Ureter (tissue), 1 donor: ENCODE data around the gene FAM227B. TPM values are rescaled to one million over a fixed set of nuclear protein-coding genes. Genes with fewer than 3 reads are reported as not detected.
"Not testable (repeated sequence)": the region's sequence is repeated elsewhere in the genome, so short reads cannot be mapped to it uniquely, and the experiment has no call there.

Experiments
- DNase-seq: peaks from one replicate; pipeline ENCODE4 v3.0.0-alpha.2; 2020; ENCODE audit warnings: low spot score
- total RNA-seq: library from RNA; stranded (reverse); gene quantifications from one replicate; pipeline ENCODE4 v1.2.4, GENCODE V29; 2023
- donor health status: DM: yes; HTN: yes; CAD: no.

Gene FAM227B
- total RNA-seq, 1 donor from 2014 or later = 9.6 TPM

- DNase-seq = not testable (repeated sequence)
Observed at GRCh38 chr15:49612240-49612639, 8.4 kb downstream of the FAM227B start.

- no peak for DNase-seq
Observed at GRCh38 chr15:49610157-49610918, 10.3 kb downstream of the FAM227B start.

DNA sequence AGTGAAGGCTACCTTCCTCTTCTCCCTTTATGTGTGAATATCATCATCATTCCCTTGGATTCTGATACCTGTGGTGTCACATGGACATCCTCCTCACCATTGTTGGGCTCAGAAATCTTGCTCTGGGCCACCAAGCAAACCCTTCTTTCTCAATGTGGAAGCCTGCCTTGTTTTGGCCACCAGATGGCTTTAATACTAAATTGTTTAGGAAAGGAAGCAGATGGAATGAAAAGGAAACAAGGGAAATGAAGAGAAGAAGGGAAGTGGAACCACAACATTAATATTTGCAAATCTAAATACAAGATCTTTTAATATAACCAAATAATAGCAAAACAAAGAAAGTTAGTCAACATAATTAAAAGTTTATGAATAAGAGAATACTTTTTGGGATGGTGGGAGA lies 14.0 kb downstream of the FAM227B start:
- DNase-seq = no peak

- no peak for DNase-seq
Observed at GRCh38 chr15:49605588-49605987, 15.0 kb downstream of the FAM227B start.

GRCh38 chr15:49604625-49605409 lies 15.8 kb downstream of the FAM227B start:
- no peak for DNase-seq

DNA sequence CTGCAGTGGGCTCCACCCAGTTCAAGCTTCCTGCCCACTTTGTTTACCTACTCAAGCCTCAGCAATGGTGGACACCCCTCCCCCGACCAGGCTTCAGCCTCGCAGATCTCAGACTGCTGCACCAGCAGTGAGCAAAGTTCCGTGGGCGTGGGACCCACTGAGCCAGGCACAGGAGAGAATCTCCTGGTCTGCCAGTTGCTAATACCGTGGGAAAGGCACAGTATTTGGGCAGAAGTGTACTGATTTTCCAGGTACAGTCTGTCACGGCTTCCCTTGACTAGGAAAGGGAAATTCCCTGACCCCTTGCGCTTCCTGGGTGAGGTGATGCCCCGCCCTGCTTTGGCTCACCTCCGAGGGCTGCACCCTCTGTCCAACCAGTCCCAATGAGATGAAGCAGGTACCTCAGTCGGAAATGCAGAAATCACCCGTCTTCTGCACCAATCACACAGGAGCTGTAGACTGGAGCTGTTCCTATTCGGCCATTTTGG lies 27.7 kb downstream of the FAM227B start:
- not testable (repeated sequence) for DNase-seq

DNA sequence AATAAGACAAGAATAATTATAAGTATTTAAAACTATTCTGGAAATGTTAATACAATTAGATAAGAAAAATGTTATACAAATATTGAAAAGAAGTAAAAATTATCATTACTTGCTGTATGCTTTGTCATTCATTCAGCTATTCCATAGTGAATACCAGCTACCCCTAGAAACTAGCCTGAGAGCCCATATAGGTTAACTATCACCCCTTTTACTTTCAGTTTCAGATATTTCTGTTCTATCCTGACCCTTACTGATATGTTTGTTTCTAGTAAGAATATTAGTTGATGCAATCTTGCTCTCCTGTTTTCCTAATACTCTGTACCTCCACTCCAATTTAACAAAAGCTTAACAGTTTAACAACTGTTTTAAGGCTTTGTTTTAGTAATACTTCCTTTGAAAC lies 31.6 kb downstream of the FAM227B start:
- no peak for DNase-seq

DNA sequence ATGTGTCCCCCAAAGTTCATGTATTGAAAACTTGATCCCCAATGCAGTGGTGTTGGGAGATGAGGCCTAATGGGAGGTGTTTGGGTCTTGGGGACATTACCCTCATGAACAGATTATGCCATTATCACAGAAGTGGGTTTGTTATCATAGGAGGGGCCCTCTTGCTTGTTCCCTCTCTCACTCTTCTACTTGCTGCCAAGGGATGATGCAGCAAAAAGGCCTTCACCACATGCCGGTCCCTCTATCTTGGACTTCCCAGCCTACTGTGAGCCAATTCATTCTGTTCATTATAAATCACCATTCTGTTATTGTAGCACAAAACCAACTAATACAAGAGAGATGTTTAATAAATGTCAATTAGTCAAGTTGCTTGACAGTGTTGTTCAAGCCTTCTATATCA lies 47.2 kb downstream of the FAM227B start:
- DNase-seq = no peak

DNA sequence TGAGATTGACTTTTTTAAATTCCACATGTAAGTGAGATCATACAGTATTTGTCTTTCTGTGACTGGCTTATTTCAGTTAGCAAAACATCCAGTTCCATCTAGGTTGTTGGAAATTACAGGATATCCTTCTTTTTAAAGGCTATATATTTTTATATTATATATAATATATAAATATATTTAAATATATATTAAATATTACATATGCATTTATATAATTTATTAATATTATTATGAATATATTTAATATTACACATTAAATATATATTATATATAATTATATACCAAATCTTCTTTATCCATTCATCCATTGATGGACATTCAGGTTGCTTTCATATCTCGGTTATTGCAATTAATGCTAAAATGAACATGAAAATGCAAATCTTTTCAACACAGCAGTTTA lies 49.9 kb downstream of the FAM227B start:
- DNase-seq = no peak

GRCh38 chr15:49570174-49570573 lies 50.4 kb downstream of the FAM227B start:
- no peak for DNase-seq

- no peak for DNase-seq
Observed at GRCh38 chr15:49560045-49560444, 60.6 kb downstream of the FAM227B start.

DNA sequence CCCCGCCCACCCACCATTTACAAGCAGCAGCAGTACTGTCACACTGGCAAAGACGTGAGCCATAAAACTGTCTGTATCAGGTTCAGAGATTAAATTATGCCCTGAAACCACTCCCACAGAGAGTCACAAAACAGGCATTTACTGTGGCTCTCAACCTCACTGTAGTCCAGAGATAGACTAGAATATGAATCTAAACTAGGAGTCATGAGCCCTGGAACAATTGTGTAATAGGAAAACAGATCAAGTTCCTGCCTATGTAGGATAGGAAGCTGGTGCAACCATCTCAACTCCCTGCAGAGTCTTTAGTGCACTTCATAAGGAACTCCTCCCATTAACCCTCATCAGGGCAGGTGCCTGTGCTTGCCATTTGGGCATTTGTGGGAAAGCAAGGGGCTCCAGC lies 61.7 kb downstream of the FAM227B start:
- DNase-seq = no peak

DNA sequence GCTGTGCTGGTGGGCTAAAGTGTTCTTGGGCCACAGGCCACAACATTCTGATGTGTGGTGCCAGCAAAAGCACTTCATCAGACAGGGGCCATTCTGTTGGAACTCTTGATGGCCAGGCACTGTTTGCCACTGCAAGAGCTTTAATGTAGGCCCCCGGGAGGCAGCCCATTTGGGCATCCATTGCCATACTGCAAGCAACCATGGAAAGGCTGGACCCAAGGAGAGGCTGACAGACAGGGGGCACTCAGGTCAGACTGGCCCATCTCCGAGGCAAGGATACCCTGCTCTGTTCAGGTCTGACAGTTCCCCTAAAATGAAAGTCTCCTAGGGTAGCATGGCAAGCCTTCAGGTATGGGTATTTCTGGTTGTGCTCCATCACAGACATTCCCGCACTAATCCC lies 64.2 kb downstream of the FAM227B start:
- DNase-seq = no peak

- not testable (repeated sequence) for DNase-seq
Observed at GRCh38 chr15:49550342-49550741, 70.3 kb downstream of the FAM227B start.

DNA sequence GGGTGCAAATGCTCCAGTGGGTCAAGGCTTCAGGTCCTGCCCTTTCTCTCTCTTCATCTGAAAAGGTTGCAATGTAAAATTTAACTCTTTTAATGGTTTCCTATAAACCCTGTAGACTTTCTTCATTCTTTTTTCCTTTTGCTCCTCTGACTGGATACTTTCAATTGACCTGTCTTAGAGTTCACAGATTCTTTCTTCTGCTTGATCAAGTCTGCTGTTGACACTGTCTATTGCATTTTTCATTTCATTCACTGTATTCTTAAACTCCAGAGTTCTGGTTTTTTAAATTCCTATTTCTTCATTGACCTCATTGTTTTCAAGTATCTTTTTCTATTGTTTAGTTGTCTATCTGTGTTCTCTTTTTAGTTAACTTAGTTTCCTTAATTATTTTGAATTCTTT lies 82.1 kb downstream of the FAM227B start:
- no peak for DNase-seq

- DNase-seq = no peak
Observed at GRCh38 chr15:49530092-49530491, 90.5 kb downstream of the FAM227B start.

DNA sequence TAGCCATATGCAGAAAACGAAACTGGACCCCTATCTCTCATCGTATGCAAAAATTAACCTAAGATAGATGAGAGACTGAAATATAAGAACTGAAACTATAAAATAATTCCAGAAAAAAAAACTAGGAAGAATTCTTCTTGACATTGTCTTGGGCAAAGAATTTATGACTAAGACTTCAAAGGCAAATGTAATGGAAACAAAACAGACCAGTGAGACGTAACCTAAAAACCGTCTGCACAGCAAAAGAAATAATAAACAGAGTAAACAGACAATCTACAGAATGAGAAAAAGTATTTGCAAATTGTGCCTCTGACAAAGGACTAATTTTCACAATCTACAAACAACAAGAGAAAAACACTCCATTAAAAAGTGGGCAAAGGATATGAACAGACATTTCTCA lies 92.3 kb downstream of the FAM227B start:
- no peak for DNase-seq

- no peak for DNase-seq
Observed at GRCh38 chr15:49521802-49522201, 98.8 kb downstream of the FAM227B start.

DNA sequence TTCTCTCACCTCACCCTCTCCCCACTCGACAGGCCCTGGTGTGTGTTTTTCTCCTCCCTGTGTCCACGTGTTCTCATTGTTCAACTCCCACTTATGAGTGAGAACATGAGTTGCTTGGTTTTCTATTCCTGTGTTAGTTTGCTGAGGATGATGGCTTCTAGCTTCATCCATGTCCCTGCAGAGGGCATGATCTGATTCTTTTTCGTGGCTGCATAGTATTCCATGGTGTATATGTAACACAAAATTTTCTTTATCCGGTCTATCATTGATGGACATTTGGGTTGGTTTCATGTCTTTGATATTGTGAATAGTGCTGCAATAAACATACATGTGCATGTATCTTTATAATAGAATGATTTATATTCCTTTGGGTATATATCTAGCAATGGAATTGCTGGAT lies 107.9 kb downstream of the FAM227B start:
- not testable (repeated sequence) for DNase-seq

DNA sequence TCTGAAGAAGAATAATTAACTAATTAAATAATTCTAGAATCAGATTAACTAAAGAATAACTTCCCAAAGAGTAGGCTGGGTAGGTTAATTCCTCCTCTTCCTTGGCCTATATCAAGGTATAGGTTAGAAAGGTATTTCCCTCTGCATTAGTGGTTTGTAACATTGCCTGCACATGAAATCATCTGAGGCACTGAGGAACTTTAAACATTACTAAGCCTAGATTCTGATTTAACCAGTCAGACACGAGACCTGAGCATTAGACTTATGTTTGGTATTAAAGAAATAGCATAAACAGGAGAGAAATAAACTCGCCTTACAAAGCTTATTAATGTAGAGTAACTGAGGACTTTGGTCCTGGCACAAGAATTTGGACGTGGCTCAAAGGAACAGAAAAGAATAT lies 113.4 kb downstream of the FAM227B start:
- DNase-seq = no peak

DNA sequence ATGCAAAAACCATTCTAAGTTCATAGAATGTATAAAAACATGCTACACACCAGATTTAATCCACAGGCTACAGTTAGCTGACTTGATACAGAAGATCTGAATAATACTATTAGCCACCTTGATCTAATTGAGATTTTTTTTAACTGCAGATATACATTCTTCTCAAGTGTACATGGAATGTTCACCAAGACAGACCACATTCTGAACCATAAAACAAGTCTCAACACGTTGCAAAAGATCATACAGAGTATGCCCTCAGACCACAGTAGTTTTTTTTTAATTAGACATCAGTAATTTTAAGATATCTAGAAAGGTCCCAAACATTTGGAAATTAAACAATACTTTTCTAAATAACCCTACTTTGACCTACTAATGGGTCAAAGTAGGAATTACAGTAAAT lies 114.3 kb downstream of the FAM227B start:
- no peak for DNase-seq

DNA sequence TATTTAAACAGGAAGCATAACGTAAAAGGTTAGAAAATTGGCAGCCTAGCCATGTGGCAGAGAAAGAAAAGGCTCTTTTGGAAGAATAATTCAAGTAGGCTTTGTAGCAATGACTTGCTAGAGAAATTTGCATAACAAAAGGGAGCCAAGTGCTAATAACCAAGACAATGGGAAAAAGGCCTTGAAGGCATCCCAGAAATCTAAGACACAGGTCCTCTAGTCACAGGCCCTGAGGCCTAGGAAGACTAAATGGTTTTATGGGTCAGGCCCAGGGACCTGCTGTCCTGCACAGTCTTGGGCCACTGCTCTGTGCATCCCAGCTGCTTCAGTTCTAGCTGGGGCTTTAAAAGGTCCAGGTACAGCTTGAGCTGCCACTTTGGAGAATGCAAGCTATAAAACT lies 119.0 kb downstream of the FAM227B start:
- no peak for DNase-seq
